Keratinocyte (primary cell): ENCODE data around the gene SYNJ2. TPM values are rescaled to one million over a fixed set of nuclear protein-coding genes. Genes with fewer than 3 reads are reported as not detected.

Source experiments
- DNase-seq: peaks from one replicate; pipeline ENCODE4 v3.0.0-alpha.2; 2011; ENCODE audit warnings: low read depth, missing footprints, low spot score
- FAIRE-seq: peaks from 2 replicates; lab custom pipeline; 2011; peaks lifted over from hg19 to GRCh38; lab: Jason Lieb, UNC
- H2AFZ ChIP-seq: 2 replicates; pipeline ENCODE4 v1.6.0; 2012; ENCODE audit warnings: low read length, control low read depth, inconsistent platforms; ENCODE audit not compliant: control insufficient read depth
- H3K27ac ChIP-seq: 2 replicates; pipeline ENCODE4 v1.5.1; 2011; ENCODE audit warnings: low read length; ENCODE audit not compliant: control insufficient read depth, insufficient read depth
- H3K27me3 ChIP-seq: 3 replicates; pipeline ENCODE4 v1.6.0; 2011; ENCODE audit warnings: low read length; ENCODE audit not compliant: control insufficient read depth, insufficient read depth; ENCODE audit errors: extremely low read depth
- H3K36me3 ChIP-seq, 2 experiments: 2 replicates in 1 of 2; 3 replicates in 1 of 2; pipeline ENCODE4 v1.5.1; 2011; ENCODE audit warnings: low read length in 2 of 2, mild to moderate bottlenecking in 1 of 2; ENCODE audit not compliant: control insufficient read depth in 2 of 2, insufficient read depth in 2 of 2; ENCODE audit errors: extremely low read depth in 1 of 2
- H3K4me1 ChIP-seq: 3 replicates; pipeline ENCODE4 v1.5.1; 2011; ENCODE audit warnings: low read length; ENCODE audit not compliant: control insufficient read depth, insufficient read depth; ENCODE audit errors: extremely low read depth
- H3K4me2 ChIP-seq: 3 replicates; pipeline ENCODE4 v1.6.0; 2011; ENCODE audit warnings: low read depth, low read length; ENCODE audit not compliant: control insufficient read depth, insufficient read depth; ENCODE audit errors: extremely low read depth
- H3K4me3 ChIP-seq, 3 experiments: fragments of 200-600 bp in 1 of 3; sonication (generic) in 1 of 3; 2 replicates in 2 of 3; 3 replicates in 1 of 3; pipeline ENCODE4 v1.5.1; 2011 to 2016; ENCODE audit warnings: low read length in 3 of 3, mild to moderate bottlenecking in 3 of 3, control low read depth in 2 of 3, inconsistent platforms in 1 of 3, low read depth in 1 of 3, mixed read lengths in 1 of 3, mixed run types in 1 of 3, moderate library complexity in 1 of 3; ENCODE audit not compliant: control insufficient read depth in 2 of 3, insufficient read depth in 2 of 3; ENCODE audit errors: extremely low read depth in 1 of 3
- H3K79me2 ChIP-seq: 2 replicates; pipeline ENCODE4 v1.6.0; 2012; ENCODE audit warnings: low read length; ENCODE audit not compliant: control insufficient read depth, insufficient read depth
- H3K9ac ChIP-seq: 3 replicates; pipeline ENCODE4 v1.6.0; 2011; ENCODE audit warnings: low read length; ENCODE audit not compliant: control insufficient read depth, insufficient read depth; ENCODE audit errors: extremely low read depth
- H3K9me1 ChIP-seq: 3 replicates; pipeline ENCODE4 v1.6.0; 2011; ENCODE audit warnings: low read length; ENCODE audit not compliant: control insufficient read depth, insufficient read depth; ENCODE audit errors: extremely low read depth
- H3K9me3 ChIP-seq: 2 replicates; pipeline ENCODE4 v1.5.1; 2012; ENCODE audit warnings: low read depth, low read length; ENCODE audit not compliant: control insufficient read depth
- H4K20me1 ChIP-seq: 3 replicates; pipeline ENCODE4 v1.6.0; 2011; ENCODE audit warnings: low read length; ENCODE audit not compliant: control insufficient read depth, insufficient read depth; ENCODE audit errors: extremely low read depth
- CTCF ChIP-seq, 3 experiments: IDR thresholded peaks in 1 of 3; conservative IDR thresholded peaks in 1 of 3; optimal IDR thresholded peaks in 1 of 3; 2 replicates in 2 of 3; 3 replicates in 1 of 3; pipeline versions ENCODE3 to v1.5.1; 2011; ENCODE audit warnings: low read length in 3 of 3, mild to moderate bottlenecking in 3 of 3, moderate library complexity in 2 of 3, control low read depth in 1 of 3, inconsistent platforms in 1 of 3; ENCODE audit not compliant: insufficient read depth in 2 of 3; ENCODE audit errors: extremely low read depth in 1 of 3
- EZH2 ChIP-seq: IDR thresholded peaks from one replicate; pipeline ENCODE4 v1.6.1; 2012; ENCODE audit warnings: inconsistent platforms, mild to moderate bottlenecking, low read length, moderate library complexity
- dilution Hi-C: fragments of 300-500 bp; cut with MboI; formaldehyde crosslinking; loops from one replicate; pipeline ENCODE4 v1.7.0; 2020; ENCODE audit warnings: low sequenced_read_pairs; ENCODE audit not compliant: extremely low pct_ligation_motif_present
- polyA plus RNA-seq, 5 experiments: library from polyadenylated mRNA; depleted of rRNA in 3 of 5; stranded (reverse) in 3 of 5; stranded (forward) in 1 of 5; unstranded in 1 of 5; fragments of >200 nt; gene quantifications; 1 replicate in 1 of 5; 2 replicates in 3 of 5; 3 replicates in 1 of 5; pipeline versions ENCODE4 v1.2.1 to v1.2.3, GENCODE V29; 2011 to 2012; ENCODE audit warnings: missing spikeins in 2 of 5, low read depth in 1 of 5, low replicate concordance in 1 of 5

The SYNJ2 gene
- polyA plus RNA-seq, 1 donor (not counting 4 experiments of a cell fraction or from before 2014, with no cell fraction given) = 8.6 TPM

GRCh38 chr6:158000530-158001307 lies 19.1 kb downstream of the SYNJ2 start:
- peaks cover 27% of the 10 kb centered on the region for H3K79me2 ChIP-seq
- peaks cover 2% of the 10 kb centered on the region for H3K9me1 ChIP-seq
- H3K27me3 ChIP-seq = no peaks in the 10 kb centered on the region
- no peaks in the 10 kb centered on the region for H3K9me3 ChIP-seq
- dilution Hi-C loops = no loop called here
- no peak overlapping the region for H3K4me2 ChIP-seq
- no peak overlapping the region for H2AFZ ChIP-seq
- no peak overlapping the region for H3K9ac ChIP-seq
- peaks cover 28% of the 10 kb centered on the region for H3K4me1 ChIP-seq
- no peak overlapping the region for H3K27ac ChIP-seq
- TF ChIP-seq CTCF (optimal IDR thresholded peaks at IDR 0.05 in 1 of 3, IDR thresholded peaks at IDR 0.05 in 1 of 3, conservative IDR thresholded peaks at IDR 0.05 in 1 of 3; ENCODE audit: extremely low read depth in 1 of 3, insufficient read depth in 2 of 3, low read length in 3 of 3) = no peak
- TF ChIP-seq EZH2 = no peak
- no peaks in the 10 kb centered on the region for H4K20me1 ChIP-seq
- H3K4me3 ChIP-seq = no peak overlapping the region
- H3K36me3 ChIP-seq = no peaks in the 10 kb centered on the region
- FAIRE-seq (no peak), DNase-seq (no peak)

GRCh38 chr6:158002249-158002950 lies 20.7 kb downstream of the SYNJ2 start:
- dilution Hi-C loops = no loop called here
- H3K4me1 ChIP-seq = peaks cover 28% of the 10 kb centered on the region
- no peak for TF ChIP-seq CTCF (optimal IDR thresholded peaks at IDR 0.05 in 1 of 3, IDR thresholded peaks at IDR 0.05 in 1 of 3, conservative IDR thresholded peaks at IDR 0.05 in 1 of 3; ENCODE audit: extremely low read depth in 1 of 3, insufficient read depth in 2 of 3, low read length in 3 of 3)
- TF ChIP-seq EZH2 = no peak
- peak; percentile 95 for FAIRE-seq
- peak overlapping the region; percentile 29 for H3K4me2 ChIP-seq
- H3K9ac ChIP-seq = peak overlapping the region; percentile 31
- no peaks in the 10 kb centered on the region for H3K9me3 ChIP-seq
- peak overlapping the region; percentile 63 for H3K27ac ChIP-seq
- peak; percentile 71 for DNase-seq
- peak overlapping the region; percentile 14 for H2AFZ ChIP-seq
- H3K27me3 ChIP-seq = no peaks in the 10 kb centered on the region
- peaks cover 2% of the 10 kb centered on the region for H3K9me1 ChIP-seq
- H3K79me2 ChIP-seq = peaks cover 27% of the 10 kb centered on the region
- no peaks in the 10 kb centered on the region for H4K20me1 ChIP-seq
- H3K36me3 ChIP-seq = no peaks in the 10 kb centered on the region
- H3K4me3 ChIP-seq = no peak overlapping the region
